Measurements from ENCODE around the gene HBZ.
"Not testable (repeated sequence)": the region's sequence is repeated elsewhere in the genome, so short reads cannot be mapped to it uniquely, and the experiment has no call there.

HBZ gene

DNA sequence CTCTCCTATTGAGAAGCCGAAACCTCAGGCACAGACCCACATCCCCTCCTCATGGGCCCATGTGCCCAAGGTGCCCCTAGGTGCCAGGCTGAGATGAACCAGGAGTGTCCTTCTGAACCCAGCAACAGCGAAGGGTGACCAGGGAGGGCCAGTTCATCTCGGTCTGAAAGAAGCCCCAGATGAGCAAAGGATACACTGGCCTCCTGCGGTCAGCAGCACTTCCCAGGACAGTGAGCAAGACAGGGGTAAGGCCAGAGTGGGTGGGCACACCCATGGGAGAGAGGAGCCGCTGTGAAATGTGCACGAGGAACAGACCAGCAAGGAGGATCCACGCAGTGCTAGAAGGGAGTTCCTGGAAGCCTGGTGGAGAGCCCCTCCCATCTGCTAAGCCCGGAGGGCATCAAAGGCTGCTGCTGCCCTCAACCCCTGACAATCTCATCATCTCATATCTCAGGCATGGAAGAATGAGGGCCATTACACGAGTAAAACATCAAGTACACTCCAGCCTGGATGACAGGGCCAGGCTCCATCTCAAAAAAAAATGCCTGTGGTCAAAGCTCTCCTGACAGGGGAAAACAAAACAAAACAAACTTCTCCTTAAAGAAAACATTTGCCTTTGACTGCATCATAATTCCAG lies 3.3 kb upstream of the HBZ start:
- no peaks in the 10 kb centered on the region for H3K9me3 Mint-ChIP-seq
- no peaks in the 10 kb centered on the region for H3K36me3 Mint-ChIP-seq (ENCODE audit: low read depth)
- no peak overlapping the region for H3K27ac Mint-ChIP-seq
- no peaks in the 10 kb centered on the region for H3K4me1 Mint-ChIP-seq (ENCODE audit: low read depth)
- peaks cover 41% of the 10 kb centered on the region for H3K27me3 Mint-ChIP-seq (ENCODE audit: low read depth)
- H3K4me3 Mint-ChIP-seq, result no peak overlapping the region

DNA sequence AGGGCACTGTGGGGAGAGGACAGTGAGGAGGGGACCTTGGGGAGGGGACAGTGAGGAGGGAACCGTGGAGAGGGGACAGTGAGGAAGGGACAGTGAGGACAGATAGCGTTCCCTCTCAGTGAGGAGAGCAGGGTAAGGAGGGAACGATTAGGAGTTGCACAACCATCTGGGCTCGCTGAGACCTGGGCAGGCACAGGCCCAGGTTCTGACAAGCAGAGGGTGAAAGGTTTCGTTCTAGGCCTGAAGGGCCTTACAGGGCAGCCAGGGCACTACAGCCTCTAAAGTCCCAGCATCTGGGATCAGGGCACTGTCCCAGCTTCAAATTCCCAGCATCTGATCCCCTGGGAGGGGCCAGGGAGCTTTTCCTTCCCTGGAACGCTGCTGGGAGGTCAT lies 681 bp downstream of the HBZ start:
- not testable (repeated sequence) for H3K9me3 Mint-ChIP-seq; H3K4me3 Mint-ChIP-seq; H3K27ac Mint-ChIP-seq; H3K4me1 Mint-ChIP-seq (ENCODE audit: low read depth); H3K36me3 Mint-ChIP-seq (ENCODE audit: low read depth)
- H3K27me3 Mint-ChIP-seq (ENCODE audit: low read depth), result peaks cover 55% of the 10 kb centered on the region

DNA sequence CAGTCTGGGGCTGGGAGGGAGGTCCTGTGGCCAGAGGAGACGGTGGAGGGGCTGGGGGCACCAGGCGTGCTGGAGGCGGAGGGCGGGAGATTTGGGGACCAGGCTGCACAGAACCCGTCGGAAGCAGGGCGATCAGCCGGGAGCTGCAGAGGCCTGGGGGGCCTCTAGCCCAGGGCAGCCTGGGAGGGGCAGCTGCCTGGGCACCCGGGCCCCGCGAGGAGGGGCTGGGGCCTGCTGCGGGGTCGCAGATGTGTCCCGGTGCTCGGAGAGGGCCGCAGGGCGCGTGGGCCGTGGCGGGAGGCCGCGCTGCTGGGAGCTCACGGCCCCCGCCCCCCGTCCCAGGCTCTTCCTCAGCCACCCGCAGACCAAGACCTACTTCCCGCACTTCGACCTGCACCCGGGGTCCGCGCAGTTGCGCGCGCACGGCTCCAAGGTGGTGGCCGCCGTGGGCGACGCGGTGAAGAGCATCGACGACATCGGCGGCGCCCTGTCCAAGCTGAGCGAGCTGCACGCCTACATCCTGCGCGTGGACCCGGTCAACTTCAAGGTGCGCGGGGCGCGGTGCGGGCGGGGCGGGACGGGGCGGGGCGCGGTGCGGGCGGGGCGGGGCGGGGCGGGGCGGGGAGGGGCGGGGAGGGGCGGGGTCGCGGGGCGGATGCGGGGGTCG lies 1.2 kb downstream of the HBZ start:
- not testable (repeated sequence) for H3K9me3 Mint-ChIP-seq; H3K27ac Mint-ChIP-seq; H3K4me3 Mint-ChIP-seq; H3K36me3 Mint-ChIP-seq (ENCODE audit: low read depth); H3K4me1 Mint-ChIP-seq (ENCODE audit: low read depth)
- peaks cover 54% of the 10 kb centered on the region for H3K27me3 Mint-ChIP-seq (ENCODE audit: low read depth)

DNA sequence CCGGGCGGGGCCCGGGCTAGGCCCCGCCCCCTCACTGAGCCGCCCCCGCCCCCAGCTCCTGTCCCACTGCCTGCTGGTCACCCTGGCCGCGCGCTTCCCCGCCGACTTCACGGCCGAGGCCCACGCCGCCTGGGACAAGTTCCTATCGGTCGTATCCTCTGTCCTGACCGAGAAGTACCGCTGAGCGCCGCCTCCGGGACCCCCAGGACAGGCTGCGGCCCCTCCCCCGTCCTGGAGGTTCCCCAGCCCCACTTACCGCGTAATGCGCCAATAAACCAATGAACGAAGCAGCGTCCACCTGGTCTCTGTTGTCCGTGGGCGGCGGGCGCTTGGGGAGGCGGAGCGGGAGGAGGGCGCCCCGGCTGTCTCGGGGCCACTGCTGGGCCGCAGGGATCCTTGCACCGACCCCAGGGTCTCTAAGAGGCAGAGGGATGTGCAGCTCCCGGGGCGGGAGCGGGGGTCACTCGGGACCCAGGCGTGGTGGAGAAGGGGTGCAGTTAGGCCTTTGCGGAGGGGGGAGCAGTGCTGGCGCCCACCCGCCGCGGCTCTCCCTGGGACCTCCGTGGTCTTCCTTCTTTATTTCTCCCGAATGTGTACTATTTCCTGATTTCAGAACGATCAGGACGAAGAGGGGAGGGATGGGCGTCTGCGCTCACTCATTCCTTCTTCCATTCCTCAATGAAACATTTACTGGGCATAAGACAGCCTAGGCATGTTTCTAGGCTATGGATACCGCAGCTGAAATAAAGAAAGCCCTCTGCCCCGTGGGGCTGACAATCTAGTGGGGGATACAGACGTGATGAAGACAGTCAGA lies 2.0 kb downstream of the HBZ start:
- Mint-ChIP-seq H3K27ac (peak overlapping the region; percentile 24), H3K27me3 (ENCODE audit: low read depth) (peaks cover 52% of the 10 kb centered on the region), H3K4me1 (ENCODE audit: low read depth) (peaks cover 5% of the 10 kb centered on the region), H3K9me3 (no peaks in the 10 kb centered on the region), H3K36me3 (ENCODE audit: low read depth) (peaks cover 1% of the 10 kb centered on the region), H3K4me3 (peak overlapping the region; percentile 44)

DNA sequence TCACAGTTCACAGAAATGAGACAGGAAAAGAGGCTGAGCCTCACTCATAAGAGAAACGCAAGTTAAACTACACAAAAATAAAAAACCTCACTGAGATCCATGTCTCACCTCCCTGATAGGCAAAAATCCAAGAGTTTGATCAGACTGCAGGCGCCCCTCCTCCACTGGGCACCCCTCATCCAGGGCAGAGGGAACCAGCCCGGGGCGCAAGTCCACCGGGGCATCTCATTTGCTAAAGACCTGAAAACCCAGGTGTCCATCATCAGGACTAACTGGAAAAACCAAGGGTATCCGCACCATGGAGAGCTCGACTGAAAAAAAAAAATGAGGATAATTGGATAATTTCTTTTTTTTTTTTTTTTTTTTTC lies 2.6 kb downstream of the HBZ start:
- peaks cover 1% of the 10 kb centered on the region for H3K36me3 Mint-ChIP-seq (ENCODE audit: low read depth)
- H3K4me1 Mint-ChIP-seq (ENCODE audit: low read depth), result peaks cover 5% of the 10 kb centered on the region
- H3K27ac Mint-ChIP-seq, result peak overlapping the region; percentile 24
- H3K27me3 Mint-ChIP-seq (ENCODE audit: low read depth), result peaks cover 48% of the 10 kb centered on the region
- H3K4me3 Mint-ChIP-seq, result peak overlapping the region; percentile 44
- no peaks in the 10 kb centered on the region for H3K9me3 Mint-ChIP-seq

DNA sequence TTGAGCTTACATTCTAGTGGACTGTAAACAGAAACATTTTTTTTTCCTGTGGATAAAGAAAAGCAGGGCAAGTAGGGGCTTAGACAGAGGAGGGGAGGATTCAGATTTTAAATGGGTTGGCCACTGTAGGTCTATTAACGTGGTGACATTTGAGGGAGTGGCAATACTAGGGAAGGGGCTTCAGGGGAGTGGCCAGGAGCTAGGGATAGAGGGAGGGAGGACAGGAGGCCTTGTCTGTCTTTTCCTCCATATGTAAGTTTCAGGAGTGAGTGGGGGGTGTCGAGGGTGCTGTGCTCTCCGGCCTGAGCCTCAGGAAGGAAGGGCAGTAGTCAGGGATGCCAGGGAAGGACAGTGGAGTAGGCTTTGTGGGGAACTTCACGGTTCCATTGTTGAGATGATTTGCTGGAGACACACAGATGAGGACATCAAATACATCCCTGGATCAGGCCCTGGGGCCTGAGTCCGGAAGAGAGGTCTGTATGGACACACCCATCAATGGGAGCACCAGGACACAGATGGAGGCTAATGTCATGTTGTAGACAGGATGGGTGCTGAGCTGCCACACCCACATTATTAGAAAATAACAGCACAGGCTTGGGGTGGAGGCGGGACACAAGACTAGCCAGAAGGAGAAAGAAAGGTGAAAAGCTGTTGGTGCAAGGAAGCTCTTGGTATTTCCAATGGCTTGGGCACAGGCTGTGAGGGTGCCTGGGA lies 6.8 kb downstream of the HBZ start:
- Mint-ChIP-seq H3K4me3 (no peak overlapping the region), H3K27ac (no peak overlapping the region), H3K9me3 (no peaks in the 10 kb centered on the region), H3K36me3 (ENCODE audit: low read depth) (peaks cover 1% of the 10 kb centered on the region), H3K27me3 (ENCODE audit: low read depth) (peaks cover 49% of the 10 kb centered on the region), H3K4me1 (ENCODE audit: low read depth) (peaks cover 5% of the 10 kb centered on the region)

DNA sequence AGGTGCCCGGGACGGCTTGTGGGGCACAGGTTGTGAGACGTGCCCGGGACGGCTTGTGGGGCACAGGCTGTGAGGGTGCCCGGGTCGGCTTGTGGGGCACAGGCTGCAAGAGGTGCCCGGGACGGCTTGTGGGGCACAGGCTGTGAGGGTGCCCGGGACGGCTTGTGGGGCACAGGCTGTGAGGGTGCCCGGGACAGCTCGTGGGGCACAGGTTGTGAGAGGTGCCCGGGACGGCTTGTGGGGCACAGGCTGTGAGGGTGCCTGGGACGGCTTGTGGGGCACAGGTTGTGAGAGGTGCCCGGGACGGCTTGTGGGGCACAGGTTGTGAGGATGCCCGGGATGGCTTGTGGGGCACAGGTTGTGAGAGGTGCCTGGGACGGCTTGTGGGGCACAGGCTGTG lies 7.8 kb downstream of the HBZ start:
- not testable (repeated sequence) for H3K4me3 Mint-ChIP-seq; H3K4me1 Mint-ChIP-seq (ENCODE audit: low read depth); H3K27ac Mint-ChIP-seq; H3K9me3 Mint-ChIP-seq; H3K36me3 Mint-ChIP-seq (ENCODE audit: low read depth)
- peaks cover 46% of the 10 kb centered on the region for H3K27me3 Mint-ChIP-seq (ENCODE audit: low read depth)

DNA sequence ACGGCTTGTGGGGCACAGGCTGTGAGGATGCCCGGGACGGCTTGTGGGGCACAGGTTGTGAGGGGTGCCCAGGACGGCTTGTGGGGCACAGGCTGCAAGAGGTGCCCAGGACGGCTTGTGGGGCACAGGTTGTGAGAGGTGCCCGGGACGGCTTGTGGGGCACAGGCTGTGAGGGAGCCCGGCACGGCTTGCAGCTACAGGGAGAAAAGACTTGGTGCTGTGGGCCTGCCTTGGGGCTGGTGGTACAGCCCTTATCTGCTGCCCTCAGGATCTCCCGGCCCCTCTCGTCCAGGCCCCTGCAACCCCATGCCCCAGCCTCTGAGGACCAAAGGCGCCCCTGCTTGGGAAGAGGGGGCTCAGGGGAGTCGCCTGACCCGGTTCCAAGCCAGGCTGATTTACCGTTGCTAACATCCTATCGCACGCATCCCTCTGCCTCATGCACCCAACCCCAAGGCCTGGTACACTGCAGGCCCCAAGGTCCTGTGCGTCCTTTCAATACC lies 8.3 kb downstream of the HBZ start:
- H3K27ac Mint-ChIP-seq, result no peak overlapping the region
- H3K4me3 Mint-ChIP-seq, result no peak overlapping the region
- peaks cover 47% of the 10 kb centered on the region for H3K27me3 Mint-ChIP-seq (ENCODE audit: low read depth)
- no peaks in the 10 kb centered on the region for H3K4me1 Mint-ChIP-seq (ENCODE audit: low read depth)
- no peaks in the 10 kb centered on the region for H3K36me3 Mint-ChIP-seq (ENCODE audit: low read depth)
- H3K9me3 Mint-ChIP-seq, result no peaks in the 10 kb centered on the region

DNA sequence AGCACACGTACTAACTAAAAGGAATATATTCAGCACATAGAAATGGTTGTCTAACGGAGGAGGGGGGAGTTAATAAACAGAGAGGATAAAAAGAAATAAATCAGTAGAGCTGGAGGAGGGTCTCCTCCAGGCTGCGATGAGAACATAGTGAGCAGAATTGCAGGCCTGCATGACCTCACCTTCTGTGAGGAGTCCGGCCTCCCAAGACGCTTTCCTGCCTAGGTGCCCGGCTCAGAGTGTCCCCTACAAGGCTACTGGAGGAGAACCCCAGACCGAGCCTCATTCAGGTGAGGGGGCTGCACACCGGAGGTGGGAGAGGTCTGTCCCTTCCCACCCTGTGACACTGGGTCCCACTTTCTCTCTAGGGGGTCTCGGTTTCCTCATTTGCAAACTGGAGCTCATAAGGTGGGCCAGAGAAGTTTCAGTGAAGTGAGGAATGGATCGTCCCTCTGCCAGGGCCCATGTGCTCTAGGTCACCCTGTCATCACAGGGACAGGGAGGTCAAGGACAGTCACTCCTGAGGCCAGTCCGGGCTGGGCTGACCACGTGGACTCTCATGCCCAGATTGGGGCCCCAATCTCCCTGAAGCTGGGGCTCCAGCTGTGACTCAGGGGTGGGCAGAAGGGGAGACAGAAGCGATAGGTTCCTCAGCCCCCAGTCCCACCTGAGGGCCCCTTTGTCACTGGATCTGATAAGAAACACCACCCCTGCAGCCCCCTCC lies 10.0 kb downstream of the HBZ start:
- no peaks in the 10 kb centered on the region for H3K9me3 Mint-ChIP-seq
- H3K4me1 Mint-ChIP-seq (ENCODE audit: low read depth), result peaks cover 2% of the 10 kb centered on the region
- peaks cover 54% of the 10 kb centered on the region for H3K27me3 Mint-ChIP-seq (ENCODE audit: low read depth)
- no peak overlapping the region for H3K27ac Mint-ChIP-seq
- no peak overlapping the region for H3K4me3 Mint-ChIP-seq
- H3K36me3 Mint-ChIP-seq (ENCODE audit: low read depth), result no peaks in the 10 kb centered on the region

DNA sequence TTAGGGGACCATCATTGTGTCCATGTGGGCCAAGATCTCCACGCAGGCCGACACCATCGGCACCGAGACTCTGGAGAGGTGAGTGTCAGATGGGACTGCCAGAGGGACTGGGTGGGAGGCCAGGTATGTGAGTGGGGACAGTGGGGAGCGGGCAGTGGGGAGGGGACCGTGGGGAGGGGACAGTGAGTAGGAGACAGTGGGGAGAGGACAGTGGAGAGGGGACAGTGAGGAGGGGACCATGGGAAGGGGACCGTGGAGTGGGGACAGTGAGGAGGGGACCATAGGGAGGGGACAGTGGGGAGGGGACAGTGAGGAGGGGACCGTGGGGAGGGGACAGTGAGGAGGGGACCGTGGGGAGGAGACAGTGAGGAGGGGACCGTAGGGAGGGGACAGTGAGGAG lies 10.7 kb downstream of the HBZ start:
- H3K36me3 Mint-ChIP-seq (ENCODE audit: low read depth); H3K4me1 Mint-ChIP-seq (ENCODE audit: low read depth); H3K9me3 Mint-ChIP-seq; H3K27ac Mint-ChIP-seq; H3K4me3 Mint-ChIP-seq: not testable (repeated sequence)
- peaks cover 55% of the 10 kb centered on the region for H3K27me3 Mint-ChIP-seq (ENCODE audit: low read depth)

DNA sequence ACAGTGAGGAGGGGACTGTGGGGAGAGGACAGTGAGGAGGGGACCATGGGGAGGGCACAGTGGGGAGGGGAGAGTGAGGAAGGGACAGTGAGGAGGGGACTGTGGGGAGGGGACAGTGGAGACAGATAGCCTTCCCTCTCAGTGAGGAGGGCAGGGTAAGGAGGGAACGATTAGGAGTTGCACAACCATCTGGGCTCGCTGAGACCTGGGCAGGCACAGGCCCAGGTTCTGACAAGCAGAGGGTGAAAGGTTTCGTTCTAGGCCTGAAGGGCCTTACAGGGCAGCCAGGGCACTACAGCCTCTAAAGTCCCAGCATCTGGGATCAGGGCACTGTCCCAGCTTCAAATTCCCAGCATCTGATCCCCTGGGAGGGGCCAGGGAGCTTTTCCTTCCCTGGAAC lies 11.3 kb downstream of the HBZ start:
- H3K9me3 Mint-ChIP-seq; H3K27ac Mint-ChIP-seq; H3K4me1 Mint-ChIP-seq (ENCODE audit: low read depth); H3K36me3 Mint-ChIP-seq (ENCODE audit: low read depth): not testable (repeated sequence)
- peak overlapping the region; percentile 28 for H3K4me3 Mint-ChIP-seq
- peaks cover 57% of the 10 kb centered on the region for H3K27me3 Mint-ChIP-seq (ENCODE audit: low read depth)

DNA sequence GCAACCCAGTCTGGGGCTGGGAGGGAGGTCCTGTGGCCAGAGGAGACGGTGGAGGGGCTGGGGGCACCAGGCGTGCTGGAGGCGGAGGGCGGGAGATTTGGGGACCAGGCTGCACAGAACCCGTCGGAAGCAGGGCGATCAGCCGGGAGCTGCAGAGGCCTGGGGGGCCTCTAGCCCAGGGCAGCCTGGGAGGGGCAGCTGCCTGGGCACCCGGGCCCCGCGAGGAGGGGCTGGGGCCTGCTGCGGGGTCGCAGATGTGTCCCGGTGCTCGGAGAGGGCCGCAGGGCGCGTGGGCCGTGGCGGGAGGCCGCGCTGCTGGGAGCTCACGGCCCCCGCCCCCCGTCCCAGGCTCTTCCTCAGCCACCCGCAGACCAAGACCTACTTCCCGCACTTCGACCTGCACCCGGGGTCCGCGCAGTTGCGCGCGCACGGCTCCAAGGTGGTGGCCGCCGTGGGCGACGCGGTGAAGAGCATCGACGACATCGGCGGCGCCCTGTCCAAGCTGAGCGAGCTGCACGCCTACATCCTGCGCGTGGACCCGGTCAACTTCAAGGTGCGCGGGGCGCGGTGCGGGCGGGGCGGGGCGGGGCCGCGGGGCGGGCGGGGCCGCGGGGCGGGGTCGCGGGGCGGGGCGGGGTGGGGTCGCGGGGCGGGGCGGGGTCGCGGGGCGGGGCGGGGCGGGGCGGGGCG lies 11.8 kb downstream of the HBZ start:
- H3K27ac Mint-ChIP-seq; H3K9me3 Mint-ChIP-seq; H3K36me3 Mint-ChIP-seq (ENCODE audit: low read depth); H3K4me1 Mint-ChIP-seq (ENCODE audit: low read depth); H3K4me3 Mint-ChIP-seq: not testable (repeated sequence)
- H3K27me3 Mint-ChIP-seq (ENCODE audit: low read depth), result peaks cover 60% of the 10 kb centered on the region

DNA sequence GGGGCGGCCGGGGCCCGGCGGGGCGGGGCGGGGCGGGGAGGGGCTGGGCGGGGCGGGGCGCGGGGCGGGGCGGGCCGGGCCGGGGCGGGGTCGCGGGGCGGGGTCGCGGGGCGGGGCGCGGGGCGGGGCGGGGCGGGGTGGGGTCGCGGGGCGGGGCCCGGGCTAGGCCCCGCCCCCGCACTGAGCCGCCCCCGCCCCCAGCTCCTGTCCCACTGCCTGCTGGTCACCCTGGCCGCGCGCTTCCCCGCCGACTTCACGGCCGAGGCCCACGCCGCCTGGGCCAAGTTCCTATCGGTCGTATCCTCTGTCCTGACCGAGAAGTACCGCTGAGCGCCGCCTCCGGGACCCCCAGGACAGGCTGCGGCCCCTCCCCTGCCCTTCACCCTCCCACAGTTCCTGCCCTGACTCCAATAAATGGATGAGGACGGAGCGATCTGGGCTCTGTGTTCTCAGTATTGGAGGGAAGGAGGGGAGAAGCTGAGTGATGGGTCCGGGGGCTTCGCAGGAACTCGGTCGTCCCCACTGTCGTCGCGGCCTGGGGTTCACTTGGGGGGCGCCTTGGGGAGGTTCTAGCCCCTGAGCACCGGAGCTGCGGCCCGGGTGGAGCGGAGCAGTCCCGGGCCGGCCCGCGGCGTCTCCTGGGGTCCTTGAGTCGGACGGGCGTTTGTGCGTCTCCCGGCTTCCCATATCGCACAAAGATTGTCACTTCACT lies 12.5 kb downstream of the HBZ start:
- Mint-ChIP-seq H3K36me3 (ENCODE audit: low read depth) (no peaks in the 10 kb centered on the region), H3K4me3 (no peak overlapping the region), H3K9me3 (no peaks in the 10 kb centered on the region), H3K27me3 (ENCODE audit: low read depth) (peaks cover 64% of the 10 kb centered on the region), H3K4me1 (ENCODE audit: low read depth) (peaks cover 2% of the 10 kb centered on the region), H3K27ac (no peak overlapping the region)
